ENCODE data around the gene CFAP74.

The CFAP74 gene

GRCh38 chr1:1978108-1978507 is 25.5 kb downstream of the CFAP74 start:
- no peaks in the 10 kb centered on the region for H3K36me3 ChIP-seq (ENCODE audit: control insufficient read depth in 2 of 2, insufficient read depth in 1 of 2, low read length in 2 of 2)
- ChIA-PET POLR2A (no interaction called here), CTCF (interaction anchor here (0.7 to 1.5 kb wide), 2 partner anchors 22 to 66 kb away, joined by 3 to 5 read pairs; no protein-coding TSS in a partner anchor)
- no peaks in the 10 kb centered on the region for H3K9me3 ChIP-seq (ENCODE audit: control insufficient read depth, insufficient read depth, low read depth, low read length)
- no peak overlapping the region for H3K4me3 ChIP-seq (ENCODE audit: low read depth, low read length)
- H3K27ac ChIP-seq (ENCODE audit: extremely low read depth, low read depth, low read length): no peak overlapping the region
- TF ChIP-seq ZBTB1 (tag by site-specific recombination; IDR thresholded peaks at IDR 0.05) (no peak), ZNF555 (tag by site-specific recombination; conservative IDR thresholded peaks at IDR 0.05) (no peak)
- no peaks in the 10 kb centered on the region for H3K4me1 ChIP-seq (ENCODE audit: control insufficient read depth, insufficient read depth, low read length)

- Histone ChIP-seq H3K9me3 (ENCODE audit: control insufficient read depth, insufficient read depth, low read depth, low read length) (no peaks in the 10 kb centered on the region), H3K4me1 (ENCODE audit: control insufficient read depth, insufficient read depth, low read length) (no peaks in the 10 kb centered on the region), H3K27ac (ENCODE audit: extremely low read depth, low read depth, low read length) (no peak overlapping the region), H3K36me3 (ENCODE audit: control insufficient read depth in 2 of 2, insufficient read depth in 1 of 2, low read length in 2 of 2) (no peaks in the 10 kb centered on the region), H3K4me3 (ENCODE audit: low read depth, low read length) (no peak overlapping the region)
- POLR2A ChIA-PET: no interaction called here
- TF ChIP-seq ZNF16 (tag by site-specific recombination; IDR thresholded peaks at IDR 0.05; ENCODE audit: low read depth) (no peak), ZNF560 (tag by site-specific recombination; IDR thresholded peaks at IDR 0.05; ENCODE audit: borderline replicate concordance) (no peak), KLF1 (tag by site-specific recombination; IDR thresholded peaks at IDR 0.05) (no peak), ZBTB49 (tag by site-specific recombination; IDR thresholded peaks at IDR 0.05; ENCODE audit: low read depth) (no peak), ZNF335 (tag by site-specific recombination; conservative IDR thresholded peaks at IDR 0.05) (no peak), ZFP37 (tag by site-specific recombination; IDR thresholded peaks at IDR 0.05) (no peak), ZNF677 (tag by site-specific recombination; IDR thresholded peaks at IDR 0.05) (no peak), SALL2 (tag by site-specific recombination; IDR thresholded peaks at IDR 0.05; ENCODE audit: borderline replicate concordance) (no peak), ZNF223 (tag by site-specific recombination; IDR thresholded peaks at IDR 0.05) (no peak), YY2 (tag by site-specific recombination; IDR thresholded peaks at IDR 0.05) (no peak), AEBP2 (tag by site-specific recombination; IDR thresholded peaks at IDR 0.05; ENCODE audit: borderline replicate concordance) (no peak), ZNF639 (tag by site-specific recombination; IDR thresholded peaks at IDR 0.05) (no peak), ZNF529 (tag by site-specific recombination; IDR thresholded peaks at IDR 0.05; ENCODE audit: insufficient replicate concordance) (no peak), ZNF221 (tag by site-specific recombination; IDR thresholded peaks at IDR 0.05; ENCODE audit: borderline replicate concordance) (no peak), ZNF747 (tag by site-specific recombination; IDR thresholded peaks at IDR 0.05) (no peak), ZNF580 (tag by site-specific recombination; IDR thresholded peaks at IDR 0.05) (no peak), ZSCAN30 (tag by site-specific recombination; IDR thresholded peaks at IDR 0.05) (no peak), ZNF629 (tag by site-specific recombination; IDR thresholded peaks at IDR 0.05) (no peak)
- CTCF ChIA-PET: no interaction called here
These were observed 27.6 kb downstream of the CFAP74 start for GRCh38 chr1:1976031-1976430.
